Stromal cell of bone marrow (primary cell): ENCODE measurements around the gene LRRC75B.
"Not testable (repeated sequence)": the region's sequence is repeated elsewhere in the genome, so short reads cannot be mapped to it uniquely, and the experiment has no call there.

Source experiments
- DNase-seq: peaks from one replicate; pipeline ENCODE4 v3.0.0-alpha.2; 2012; ENCODE audit warnings: low read depth

Gene LRRC75B

GRCh38 chr22:24592851-24593558 is at the start of gene LRRC75B:
Gene LRRC75B (minus strand): TSS chr22:24593073. CDS start chr22:24593039, 34 bp downstream.
- DNase-seq = peak; percentile 68

GRCh38 chr22:24642307-24642706 is 49.4 kb upstream of the LRRC75B start:
- not testable (repeated sequence) for DNase-seq

- DNase-seq = not testable (repeated sequence)
Observed at GRCh38 chr22:24636513-24636912, 43.6 kb upstream of the LRRC75B start.

GRCh38 chr22:24634776-24635389 is 42.0 kb upstream of the LRRC75B start:
- not testable (repeated sequence) for DNase-seq

GRCh38 chr22:24633231-24634023 is 40.6 kb upstream of the LRRC75B start:
- DNase-seq = not testable (repeated sequence)

- not testable (repeated sequence) for DNase-seq
Observed at GRCh38 chr22:24632642-24633041, 39.8 kb upstream of the LRRC75B start.

- DNase-seq = not testable (repeated sequence)
Observed at GRCh38 chr22:24631430-24632122, 38.7 kb upstream of the LRRC75B start.

GRCh38 chr22:24630812-24631427 is 38.0 kb upstream of the LRRC75B start:
- DNase-seq = not testable (repeated sequence)

GRCh38 chr22:24629069-24629468 is 36.2 kb upstream of the LRRC75B start:
- DNase-seq = not testable (repeated sequence)

GRCh38 chr22:24627911-24628310 is 35.0 kb upstream of the LRRC75B start:
- not testable (repeated sequence) for DNase-seq

- not testable (repeated sequence) for DNase-seq
Observed at GRCh38 chr22:24622596-24622995, 29.7 kb upstream of the LRRC75B start.

- not testable (repeated sequence) for DNase-seq
Observed at GRCh38 chr22:24621244-24621643, 28.4 kb upstream of the LRRC75B start.

GRCh38 chr22:24614794-24615193 is 21.9 kb upstream of the LRRC75B start:
- DNase-seq = not testable (repeated sequence)

GRCh38 chr22:24609888-24610287 is 17.0 kb upstream of the LRRC75B start:
- DNase-seq = not testable (repeated sequence)

- DNase-seq = not testable (repeated sequence)
Observed at GRCh38 chr22:24608327-24608726, 15.5 kb upstream of the LRRC75B start.

GRCh38 chr22:24607429-24607983 is 14.6 kb upstream of the LRRC75B start:
- DNase-seq = not testable (repeated sequence)

GRCh38 chr22:24606340-24606739 is 13.5 kb upstream of the LRRC75B start:
- not testable (repeated sequence) for DNase-seq

- DNase-seq = not testable (repeated sequence)
Observed at GRCh38 chr22:24603770-24604629, 11.1 kb upstream of the LRRC75B start.

- not testable (repeated sequence) for DNase-seq
Observed at GRCh38 chr22:24602847-24603769, 10.2 kb upstream of the LRRC75B start, which contains the start of gene GGT1. Gene GGT1 (plus strand): TSS chr22:24603193. CDS start chr22:24611082, 7,889 bp downstream.
